Activated CD8-positive, alpha-beta memory T cell treated with anti-CD3 and anti-CD28 coated beads, Interleukin-2, amount 50 U/mL, for 48 hours (primary cell): ENCODE measurements around the gene SEPHS1.
A peak's percentile ranks its signal among the peaks of the same experiment; 100 is the strongest.
"Not testable (repeated sequence)": the region's sequence is repeated elsewhere in the genome, so short reads cannot be mapped to it uniquely, and the experiment has no call there.

Source experiments
- DNase-seq: peaks from one replicate; pipeline ENCODE4 v3.0.0-alpha.2; 2020

SEPHS1 gene

GRCh38 chr10:13360587-13360986 is 12.5 kb upstream of the SEPHS1 start:
- no peak for DNase-seq

GRCh38 chr10:13356392-13356791 is 8.3 kb upstream of the SEPHS1 start:
- DNase-seq: no peak

- no peak for DNase-seq
These were observed 6.7 kb upstream of the SEPHS1 start for GRCh38 chr10:13354783-13355182.

DNA sequence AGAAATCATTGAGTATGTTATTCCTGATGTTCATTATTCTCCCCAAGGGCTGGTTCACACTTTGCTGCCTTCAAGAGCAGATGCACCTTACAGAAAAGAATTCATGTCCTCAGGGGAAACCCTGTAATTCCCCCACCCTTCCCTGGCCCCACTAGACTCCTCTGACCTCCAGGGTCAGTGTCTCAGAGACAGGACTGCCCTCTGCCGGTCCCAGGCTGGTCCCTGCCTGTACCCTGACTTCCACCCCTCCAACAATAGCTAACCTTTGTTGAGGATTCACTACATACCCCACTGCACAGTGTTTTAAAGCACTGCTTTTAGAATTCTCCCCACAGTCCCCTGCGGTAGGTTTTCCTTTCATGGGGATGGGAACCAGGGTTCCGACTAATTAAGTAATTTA is 4.4 kb upstream of the SEPHS1 start:
- no peak for DNase-seq

DNA sequence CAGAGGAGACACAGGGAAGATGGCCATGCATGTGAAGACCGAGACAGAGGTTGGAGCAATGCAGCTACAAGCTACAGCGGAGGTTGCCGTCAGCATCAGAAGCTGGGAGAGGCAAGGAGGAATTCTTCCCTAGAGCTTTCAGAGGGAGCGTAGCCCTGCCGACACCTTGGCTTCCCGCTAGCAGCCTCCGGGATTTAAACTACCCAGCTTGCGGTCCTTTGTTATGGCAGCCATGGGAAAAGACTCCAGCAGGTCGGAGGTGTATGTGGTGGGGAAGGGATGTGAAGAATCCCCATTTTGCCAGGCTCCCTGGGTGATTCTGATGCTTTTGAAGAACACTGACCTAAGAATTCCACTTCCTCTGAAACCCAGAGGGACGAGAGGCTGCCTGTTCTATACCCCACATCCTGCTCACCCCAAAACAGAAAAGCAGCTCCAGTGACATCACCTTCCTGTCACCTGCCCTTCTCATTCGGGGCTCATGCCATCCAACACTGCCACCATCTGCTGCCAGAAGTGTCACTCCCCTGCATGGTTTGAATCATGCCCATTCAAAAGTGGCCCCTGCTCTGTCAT is 3.3 kb upstream of the SEPHS1 start:
- DNase-seq: no peak

GRCh38 chr10:13349463-13350274 is 1.6 kb upstream of the SEPHS1 start:
- peak; percentile 68 for DNase-seq

- DNase-seq: peak; percentile 88
These were observed 465 bp downstream of the SEPHS1 start for GRCh38 chr10:13347500-13348156.

DNA sequence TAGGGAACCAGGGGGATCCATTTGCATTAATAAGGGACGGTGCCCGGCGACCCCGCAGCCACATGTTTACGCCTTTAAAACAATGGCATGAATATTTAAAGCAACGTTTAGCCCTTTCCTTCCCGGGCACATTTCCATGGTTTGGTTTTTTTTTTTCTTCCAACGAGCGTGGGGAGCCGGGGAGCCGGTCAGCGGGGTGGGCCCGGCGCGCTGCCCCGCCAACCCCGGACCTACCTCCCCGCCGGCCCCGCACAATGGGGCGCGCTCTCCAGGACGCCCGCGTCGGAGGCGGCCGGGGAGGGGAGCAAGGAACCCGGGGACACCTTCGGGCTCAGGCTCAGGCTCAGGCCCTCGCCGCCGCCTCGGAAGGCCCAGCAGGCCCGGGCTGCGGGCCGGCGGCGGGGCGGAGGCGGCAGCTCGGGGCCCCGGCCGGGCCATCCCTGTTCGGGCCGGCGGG is 1.0 kb downstream of the SEPHS1 start:
- peak; percentile 65 for DNase-seq

DNA sequence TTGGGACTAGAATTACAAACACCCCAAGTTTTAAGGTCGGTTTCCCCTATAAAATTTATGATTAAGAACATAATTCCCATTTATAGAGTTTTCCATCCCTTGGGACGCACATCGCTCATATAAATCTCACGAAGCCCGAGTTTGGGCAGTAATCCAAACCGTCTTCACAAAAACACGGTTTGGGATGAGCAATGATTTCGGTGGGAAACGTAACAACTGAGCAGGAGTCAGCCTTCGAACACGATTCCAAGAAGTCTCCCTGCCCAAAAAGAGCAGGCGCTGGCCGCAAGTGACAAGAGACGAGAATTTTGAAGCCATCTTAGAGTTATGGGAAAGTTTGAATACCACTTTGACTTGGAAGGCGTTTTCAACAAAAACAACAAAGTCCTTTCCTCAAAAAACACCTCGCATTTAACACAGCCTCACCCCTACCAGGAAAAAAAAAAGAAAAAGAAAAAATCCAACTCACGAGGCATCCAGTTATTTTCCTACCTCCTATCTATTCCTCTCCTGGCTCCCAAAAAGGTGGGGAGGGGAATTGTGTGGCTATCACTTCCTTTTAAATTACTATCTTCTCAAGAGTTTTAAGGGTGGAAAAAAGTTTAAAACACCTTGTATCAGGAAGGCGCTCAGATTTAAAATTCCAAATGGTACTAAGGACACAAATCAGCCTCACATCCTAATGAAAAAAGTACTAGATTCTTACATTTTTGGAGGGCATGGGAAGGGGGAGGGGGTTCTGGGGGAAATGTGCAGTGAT is 1.6 kb downstream of the SEPHS1 start:
- DNase-seq: no peak

DNA sequence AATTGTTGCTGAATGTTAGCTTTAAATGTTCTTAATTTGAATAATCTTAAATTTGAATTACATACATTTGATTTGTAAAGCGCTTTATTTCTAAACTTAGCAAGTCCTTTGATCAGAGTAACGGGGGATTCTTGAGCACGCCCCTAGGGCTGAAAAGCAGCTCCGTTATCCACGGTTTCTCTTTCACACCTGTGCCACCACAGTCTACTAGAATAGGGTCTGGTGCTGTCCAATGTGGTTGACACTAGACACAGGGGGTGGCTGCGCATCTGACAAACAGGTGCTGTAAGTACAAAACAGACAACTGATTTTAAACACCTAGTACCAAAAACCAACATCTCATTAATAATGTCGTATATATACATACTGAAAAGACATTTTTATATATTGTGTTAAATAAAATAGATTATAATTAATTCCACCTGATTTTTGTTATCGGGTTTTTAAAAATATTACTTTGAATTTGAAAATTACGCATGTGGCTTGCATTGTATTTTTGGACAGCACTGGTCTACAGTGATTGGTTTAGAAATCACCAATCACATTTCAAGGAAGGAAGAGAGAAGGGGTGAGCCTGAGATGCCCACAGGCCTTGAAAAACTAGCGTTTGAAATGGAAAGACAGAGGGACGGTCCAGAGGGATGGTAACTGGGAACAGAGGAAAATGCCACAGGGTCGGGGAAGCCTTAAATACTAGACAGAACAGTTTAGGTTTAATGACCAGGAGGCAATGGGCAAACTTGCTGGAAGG is 7.3 kb downstream of the SEPHS1 start:
- DNase-seq: no peak

DNA sequence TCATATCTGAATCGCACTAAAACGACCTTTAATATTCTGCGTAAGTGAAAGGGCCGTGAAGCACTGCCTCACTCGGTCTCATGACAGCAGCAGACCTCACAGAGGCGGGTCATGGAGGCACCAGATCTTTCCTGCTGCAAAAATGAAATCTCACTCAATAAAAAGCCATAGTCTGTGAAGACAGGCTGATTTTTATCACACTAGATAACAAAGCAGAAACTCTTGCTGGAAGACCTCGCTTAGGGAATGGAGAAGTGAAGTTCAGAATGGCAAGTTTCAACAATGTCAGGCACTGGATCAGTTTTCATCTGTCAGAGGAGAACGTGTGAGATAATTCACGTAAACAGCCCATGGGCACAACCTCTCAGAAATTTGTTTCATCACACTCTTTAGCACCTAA is 8.0 kb downstream of the SEPHS1 start:
- DNase-seq: no peak

- DNase-seq: no peak
These were observed 9.5 kb downstream of the SEPHS1 start for GRCh38 chr10:13338390-13339110.

DNA sequence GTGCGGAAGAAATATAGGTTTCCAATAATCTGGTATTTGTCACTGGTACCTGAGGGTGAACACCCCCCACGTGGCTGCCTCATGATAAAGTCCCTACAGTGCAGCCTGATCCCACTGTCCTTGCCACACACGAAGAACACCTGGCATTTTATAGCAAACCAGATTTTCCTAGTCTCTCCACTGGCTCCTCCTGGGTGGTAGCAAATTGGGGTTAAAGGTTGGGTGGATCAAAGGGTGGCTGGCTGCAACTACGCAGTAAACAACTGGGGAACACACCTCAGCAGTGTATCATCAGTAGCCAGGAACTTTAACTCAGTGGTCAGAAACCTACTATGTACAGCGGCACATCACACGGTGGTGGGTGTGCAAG is 10.3 kb downstream of the SEPHS1 start:
- no peak for DNase-seq

DNA sequence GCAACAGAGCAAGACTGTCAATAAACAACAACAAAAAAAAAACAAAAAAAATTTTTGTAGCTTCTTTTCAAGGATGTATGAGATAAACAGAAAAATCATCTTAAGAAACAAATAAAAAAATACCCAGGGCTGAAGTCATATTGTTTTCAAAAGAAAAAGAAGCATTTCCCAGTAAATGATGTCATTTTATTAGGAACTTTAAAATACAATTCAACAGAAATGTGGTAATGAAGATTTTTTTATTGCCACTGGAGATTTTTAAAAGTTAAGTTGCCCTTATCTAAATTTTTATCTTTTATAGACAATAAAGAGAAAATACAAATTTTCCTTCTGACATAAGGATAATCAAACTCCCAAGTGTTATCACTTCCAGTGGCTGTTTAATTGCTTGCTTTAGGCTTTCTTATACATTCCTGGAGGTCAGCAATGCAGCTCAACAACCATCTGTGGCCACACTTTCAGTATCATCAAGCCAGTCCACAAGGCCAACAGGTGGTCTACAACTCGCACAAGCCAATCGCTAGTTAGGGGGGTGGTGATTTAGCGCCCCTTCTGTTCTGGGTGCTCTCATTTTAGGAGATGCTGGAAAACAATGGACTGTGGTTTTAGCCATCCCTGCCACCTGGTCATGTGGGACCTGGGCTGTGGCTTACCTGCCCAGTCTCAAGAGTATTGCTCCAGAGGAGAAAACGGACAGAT is 10.8 kb downstream of the SEPHS1 start:
- DNase-seq: no peak

- DNase-seq: no peak
These were observed 12.2 kb downstream of the SEPHS1 start for GRCh38 chr10:13335881-13336280.

- DNase-seq: no peak
These were observed 13.5 kb downstream of the SEPHS1 start for GRCh38 chr10:13334556-13334955.

DNA sequence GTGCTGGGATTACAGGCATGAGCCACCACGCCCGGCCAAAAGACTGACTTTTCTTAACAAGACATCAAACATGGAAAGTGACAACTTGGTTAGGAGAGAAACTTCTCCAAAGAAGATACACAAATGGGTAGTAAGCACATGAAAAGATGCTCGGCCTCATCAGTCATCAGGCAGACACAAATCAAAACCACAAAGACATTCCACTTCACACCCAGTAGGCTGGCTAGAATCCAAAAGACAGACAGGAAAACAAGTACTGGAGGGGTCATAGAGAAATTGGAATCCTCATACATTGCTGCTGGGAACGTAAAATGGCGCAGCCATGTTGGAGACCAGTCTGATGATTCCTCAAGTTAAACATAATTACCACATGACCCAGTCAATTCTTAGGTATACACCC is 16.4 kb downstream of the SEPHS1 start:
- DNase-seq: no peak

DNA sequence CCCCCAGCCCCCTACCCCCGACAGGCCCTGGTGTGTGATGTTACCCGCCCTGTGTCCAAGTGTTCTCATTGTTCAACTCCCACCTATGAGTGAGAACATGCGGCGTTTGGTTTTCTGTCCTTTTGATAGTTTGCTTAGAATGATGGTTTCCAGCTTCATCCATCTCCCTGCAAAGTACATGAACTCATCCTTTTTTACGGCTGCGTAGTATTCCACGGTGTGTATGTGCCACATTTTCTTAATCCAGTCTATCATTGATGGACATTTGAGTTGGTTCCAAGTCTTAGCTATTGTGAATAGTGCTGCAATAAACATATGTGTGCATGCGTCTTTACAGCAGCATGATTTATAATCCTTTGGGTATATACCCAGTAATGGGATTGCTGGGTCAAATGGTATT is 17.1 kb downstream of the SEPHS1 start:
- not testable (repeated sequence) for DNase-seq

- DNase-seq: no peak
These were observed 18.5 kb downstream of the SEPHS1 start for GRCh38 chr10:13329565-13329964.

DNA sequence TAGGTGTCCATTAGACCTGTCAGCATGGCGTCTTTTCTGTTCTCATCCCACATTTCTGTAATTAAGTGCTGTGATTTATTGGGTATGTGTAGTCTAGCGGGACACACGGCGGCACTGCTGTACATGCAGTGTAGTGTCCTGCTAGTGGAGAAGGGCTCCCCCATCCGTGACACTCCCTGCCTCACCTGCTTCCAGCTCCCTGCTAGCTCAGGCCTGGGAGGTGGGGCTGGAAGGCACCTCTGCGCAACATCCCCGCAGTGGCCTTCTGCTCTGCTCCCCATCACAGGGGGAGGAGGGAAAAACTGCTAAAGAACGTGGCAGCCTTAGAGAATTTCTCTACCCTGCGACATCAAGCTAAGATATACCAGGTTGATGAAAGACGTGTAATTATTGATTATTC is 19.5 kb downstream of the SEPHS1 start:
- no peak for DNase-seq

- no peak for DNase-seq
These were observed 20.0 kb downstream of the SEPHS1 start for GRCh38 chr10:13328126-13328525.
